B cell (primary cell): ENCODE measurements around the gene KDELR1. TPM values are rescaled to one million over a fixed set of nuclear protein-coding genes. Genes with fewer than 3 reads are reported as not detected.

Experiments
- ATAC-seq: fragments of 200-7000 bp; cut with Tn5 transposase; one replicate; pipeline ENCODE4 v1.10.0; 2021; ENCODE audit warnings: low read depth, mild to moderate bottlenecking, moderate number of reproducible peaks, moderate library complexity
- CTCF ChIA-PET: fragments of 350-600 bp; sonication (Branson Sonifier 250); formaldehyde crosslinking; loops from one replicate; lab custom pipeline; 2021; ENCODE audit warnings: antibody characterized with exemption, inconsistent platforms; lab: Charles Lee
- POLR2A ChIA-PET: fragments of 350-600 bp; sonication (Branson Sonifier 250); formaldehyde crosslinking; loops from one replicate; lab custom pipeline; 2021; ENCODE audit warnings: antibody characterized with exemption; lab: Charles Lee
- DNase-seq: peaks from one replicate; pipeline ENCODE4 v3.0.0; 2013
- H2AFZ ChIP-seq: 2 replicates; pipeline ENCODE4 v1.6.1; 2012; ENCODE audit warnings: mild to moderate bottlenecking, low read depth, low read length; ENCODE audit not compliant: insufficient read depth, poor library complexity, severe bottlenecking
- H3K27ac ChIP-seq, 2 donors: 1 replicate in 1 of 2; 2 replicates in 1 of 2; pipeline ENCODE4 v1.5.1; 2012 to 2013; ENCODE audit warnings: low read length in 2 of 2, mild to moderate bottlenecking in 2 of 2, moderate library complexity in 1 of 2
- H3K27me3 ChIP-seq, 4 experiments: fragments of 200-600 bp in 1 of 4; sonication (generic) in 1 of 4; replicated peaks in 1 of 4; 1 replicate in 2 of 4; 2 replicates in 2 of 4; pipeline versions ENCODE4 v1.6.1 to v1.7.0; 2013 to 2016; ENCODE audit warnings: low read length in 3 of 4, mild to moderate bottlenecking in 2 of 4, mixed read lengths in 1 of 4, moderate library complexity in 1 of 4; ENCODE audit not compliant: insufficient read depth in 4 of 4, control insufficient read depth in 3 of 4; ENCODE audit errors: control extremely low read depth in 1 of 4
- H3K36me3 ChIP-seq, 2 experiments: replicated peaks in 1 of 2; 1 replicate in 1 of 2; 2 replicates in 1 of 2; pipeline versions ENCODE4 v1.6.1 to v1.7.1; 2013; ENCODE audit warnings: low read length in 1 of 2; ENCODE audit not compliant: insufficient read depth in 2 of 2, control insufficient read depth in 1 of 2; ENCODE audit errors: control extremely low read depth in 1 of 2, extremely low read depth in 1 of 2
- H3K4me1 ChIP-seq, 2 donors: fragments of 200-600 bp in 1 of 2; sonication (generic) in 1 of 2; 1 replicate in 1 of 2; 2 replicates in 1 of 2; pipeline versions ENCODE4 v1.5.1 to v1.6.1; 2013 to 2017; ENCODE audit warnings: low read length in 2 of 2; ENCODE audit not compliant: control insufficient read depth in 2 of 2, insufficient read depth in 2 of 2
- H3K4me2 ChIP-seq: replicated peaks from 2 replicates; pipeline ENCODE3; 2012; ENCODE audit warnings: mild to moderate bottlenecking, low read depth, low read length; ENCODE audit not compliant: poor library complexity, severe bottlenecking
- H3K4me3 ChIP-seq, 5 experiments: fragments of 200-600 bp in 1 of 5; sonication (generic) in 1 of 5; 1 replicate in 3 of 5; 2 replicates in 2 of 5; pipeline versions ENCODE4 v1.5.1 to v1.7.0; 2011 to 2016; ENCODE audit warnings: low read length in 4 of 5, mild to moderate bottlenecking in 4 of 5, low read depth in 2 of 5, control low read depth in 1 of 5, moderate library complexity in 1 of 5; ENCODE audit not compliant: insufficient read depth in 1 of 5; ENCODE audit errors: control extremely low read depth in 1 of 5, extremely low read depth in 1 of 5
- H3K79me2 ChIP-seq: fragments of 200-600 bp; sonication (generic); one replicate; pipeline ENCODE4 v1.6.0; 2016; ENCODE audit warnings: low read length; ENCODE audit not compliant: control insufficient read depth, insufficient read depth
- H3K9ac ChIP-seq: fragments of 200-600 bp; sonication (generic); 2 replicates; pipeline ENCODE4 v1.6.1; 2017; ENCODE audit warnings: mild to moderate bottlenecking, low read length, moderate library complexity
- H3K9me3 ChIP-seq, 3 donors: one replicate each; pipeline versions ENCODE4 v1.6.1 to v1.7.1; 2013; ENCODE audit warnings: low read length in 2 of 3; ENCODE audit not compliant: control insufficient read depth in 2 of 3, insufficient read depth in 1 of 3; ENCODE audit errors: control extremely low read depth in 1 of 3
- H4K20me1 ChIP-seq: 2 replicates; pipeline ENCODE4 v1.6.0; 2012; ENCODE audit warnings: mild to moderate bottlenecking, low read length; ENCODE audit not compliant: insufficient read depth, control insufficient read depth, poor library complexity, severe bottlenecking
- H3K27ac Mint-ChIP-seq: one replicate; pipeline ENCODE4 v1.8.0; 2021; ENCODE audit warnings: mixed read lengths
- H3K27me3 Mint-ChIP-seq: one replicate; pipeline ENCODE4 v1.8.0; 2021; ENCODE audit warnings: mixed read lengths
- H3K4me1 Mint-ChIP-seq: one replicate; pipeline ENCODE4 v1.8.0; 2021; ENCODE audit warnings: mixed read lengths
- H3K4me3 Mint-ChIP-seq: one replicate; pipeline ENCODE4 v1.8.0; 2021; ENCODE audit warnings: mixed read lengths
- H3K9me3 Mint-ChIP-seq: one replicate; pipeline ENCODE4 v1.8.0; 2022; ENCODE audit warnings: mixed read lengths; ENCODE audit not compliant: insufficient read depth
- CTCF ChIP-seq: fragments of 200-600 bp; IDR thresholded peaks from one replicate; pipeline ENCODE4 v1.8.0; 2022; ENCODE audit warnings: antibody characterized with exemption, mild to moderate bottlenecking
- EZH2 ChIP-seq: IDR thresholded peaks from 2 replicates; pipeline ENCODE4 v1.6.1; 2012; ENCODE audit warnings: borderline replicate concordance, low read depth, mild to moderate bottlenecking, moderate library complexity, low read length; ENCODE audit not compliant: insufficient read depth, poor library complexity, severe bottlenecking
- WGBS: methylation state at CpG from one replicate; pipeline ENCODE4 v1.1.5; 2013; ENCODE audit warnings: missing lambda C conversion rate; ENCODE audit not compliant: insufficient coverage; 5-methylcytosine and 5-hydroxymethylcytosine counted together
- intact Hi-C: fragments of 100-400 bp; cut with micrococcal nuclease; formaldehyde crosslinking; loops from one replicate; pipeline ENCODE4 v1.10.0; 2022
- polyA plus RNA-seq: library from polyadenylated mRNA; depleted of rRNA; stranded (reverse); fragments of >200 nt; gene quantifications from 2 replicates; pipeline ENCODE4 v1.2.3, GENCODE V29; 2012
- total RNA-seq, 2 donors: library from RNA; stranded (reverse); fragments of 120-200 nt in 1 of 2; gene quantifications; 1 replicate in 1 of 2; 2 replicates in 1 of 2; pipeline versions ENCODE4 v1.2.3 to v1.2.4, GENCODE V29; 2013 to 2022

Gene KDELR1
- total and polyA plus RNA-seq, 2 donors (not counting 1 experiment from before 2014, with no cell fraction given), result 33.3 to 62.7 TPM

GRCh38 chr19:48395170-48395455 lies 3.8 kb upstream of the KDELR1 start:
- H3K27me3 ChIP-seq, result peaks cover 0 to 56% (median 33%) of the 10 kb centered on the region in 4 experiments
- H3K9me3 ChIP-seq, result peaks cover 0 to 33% (median 0%) of the 10 kb centered on the region in 3 donors
- peaks cover 33% of the 10 kb centered on the region for H3K27me3 Mint-ChIP-seq

More at GRCh38 chr19:48395170-48395455, 3.8 kb upstream of the KDELR1 start:
- peaks cover 18% of the 10 kb centered on the region for H3K79me2 ChIP-seq
- WGBS, result no CpG with 5 or more reads among the region's 6 CpGs
- H3K4me1 Mint-ChIP-seq, result peaks cover 42% of the 10 kb centered on the region
- ATAC-seq, result no peak
- no peaks in the 10 kb centered on the region for H4K20me1 ChIP-seq
- POLR2A ChIA-PET, result interaction anchor here (0.5 kb wide), 1 partner anchor 31 kb away, joined by 10 read pairs; the partner anchor contains the start of genes SYNGR4 and TMEM143
- no peak overlapping the region for H3K27ac ChIP-seq
- CTCF ChIA-PET, result interaction anchor here (1.0 to 2.0 kb wide), 2 partner anchors 8 to 44 kb away, joined by 3 to 5 read pairs; no protein-coding TSS in a partner anchor
- no peak for TF ChIP-seq EZH2
- TF ChIP-seq CTCF, result no peak
- H3K4me3 ChIP-seq, result no peak overlapping the region
- DNase-seq, result no peak
- H3K9me3 Mint-ChIP-seq, result no peaks in the 10 kb centered on the region
- H2AFZ ChIP-seq, result no peak overlapping the region
- H3K9ac ChIP-seq, result no peak overlapping the region
- intact Hi-C loops, result loop anchor here (10.0 kb wide), 1 partner anchor 100 kb away; no protein-coding TSS in a partner anchor
- H3K36me3 ChIP-seq, result no peaks in the 10 kb centered on the region
- H3K4me3 Mint-ChIP-seq, result peak overlapping the region; percentile 47
- H3K27ac Mint-ChIP-seq, result no peak overlapping the region
- peaks cover 55 to 60% of the 10 kb centered on the region in 2 donors for H3K4me1 ChIP-seq
- H3K4me2 ChIP-seq, result peak overlapping the region; percentile 72
